GM18951 (cell line): ENCODE results near the gene PDZD2.

Source experiments
- POLR2A ChIP-seq: IDR thresholded peaks from 4 replicates; pipeline ENCODE4 v1.6.1; 2011; ENCODE audit warnings: mild to moderate bottlenecking; ENCODE audit not compliant: insufficient read length, insufficient read depth; ENCODE audit errors: extremely low read depth
- in situ Hi-C: fragments of 300-500 bp; cut with MboI; formaldehyde crosslinking; loops from one replicate; pipeline ENCODE4 v1.12.0; 2022; ENCODE audit warnings: low sequenced_read_pairs, mixed read lengths, inconsistent platforms; ENCODE audit not compliant: unreplicated experiment

PDZD2 gene

DNA sequence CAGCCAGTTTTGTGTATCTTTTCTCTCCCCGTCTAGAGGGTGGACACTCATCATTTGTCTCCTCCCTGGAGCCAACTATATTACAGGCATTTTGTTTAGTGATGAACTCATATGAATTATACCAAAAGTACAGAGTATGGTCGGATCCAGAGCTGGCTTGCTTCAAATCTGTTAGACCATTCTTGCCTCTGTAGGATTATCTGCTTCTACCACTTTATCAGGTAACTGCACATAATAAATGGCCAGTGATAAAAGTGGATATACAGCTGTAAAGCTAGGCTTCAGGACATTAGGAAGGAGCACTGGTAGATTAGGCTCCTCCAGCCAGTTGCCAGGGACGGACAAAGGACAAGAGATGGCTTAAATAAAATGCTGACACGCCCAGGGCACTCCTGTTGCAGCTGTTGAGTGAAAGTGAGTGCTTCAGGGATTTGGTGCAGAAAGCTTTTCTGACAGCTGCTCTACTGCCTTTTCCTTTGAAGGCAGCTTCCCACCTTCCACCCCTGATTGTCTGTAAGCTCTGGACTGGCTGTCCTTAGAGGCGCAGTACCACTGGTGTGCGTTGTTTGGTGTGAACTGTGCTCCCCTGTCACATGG lies 259.2 kb downstream of the PDZD2 start:
- in situ Hi-C loops, result no loop called here

DNA sequence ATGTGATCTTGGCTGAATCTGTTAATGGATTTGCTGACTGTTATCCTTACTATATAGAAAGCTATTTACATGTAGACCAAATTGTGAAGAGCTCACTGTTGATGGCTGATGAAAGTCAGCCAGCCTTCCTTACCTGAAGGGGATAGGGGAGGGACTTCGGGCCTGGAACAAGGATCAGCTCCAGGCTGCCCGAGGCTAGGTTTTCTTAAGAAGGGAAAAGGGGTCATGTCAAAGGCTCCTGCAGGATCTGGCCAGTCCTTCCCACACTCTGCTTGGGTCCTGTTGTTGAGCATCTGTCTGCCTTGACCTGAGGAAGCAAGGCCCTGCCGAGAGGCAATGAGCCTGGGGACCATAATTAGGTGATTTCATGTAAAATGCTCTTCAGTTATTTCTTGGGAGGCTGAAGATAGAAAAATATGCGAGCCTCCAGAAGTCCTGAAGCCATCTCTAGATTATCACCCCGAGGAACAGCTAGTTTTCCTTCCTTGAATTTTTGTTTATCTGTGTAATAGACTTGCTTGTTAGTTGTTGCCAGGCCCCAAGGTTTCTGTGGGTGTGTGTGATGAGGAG lies 261.4 kb downstream of the PDZD2 start:
- TF ChIP-seq POLR2A, result no peak
- in situ Hi-C loops, result no loop called here

More for the DNA sequence above, 259.2 kb downstream of the PDZD2 start:
- TF ChIP-seq POLR2A, result no peak

DNA sequence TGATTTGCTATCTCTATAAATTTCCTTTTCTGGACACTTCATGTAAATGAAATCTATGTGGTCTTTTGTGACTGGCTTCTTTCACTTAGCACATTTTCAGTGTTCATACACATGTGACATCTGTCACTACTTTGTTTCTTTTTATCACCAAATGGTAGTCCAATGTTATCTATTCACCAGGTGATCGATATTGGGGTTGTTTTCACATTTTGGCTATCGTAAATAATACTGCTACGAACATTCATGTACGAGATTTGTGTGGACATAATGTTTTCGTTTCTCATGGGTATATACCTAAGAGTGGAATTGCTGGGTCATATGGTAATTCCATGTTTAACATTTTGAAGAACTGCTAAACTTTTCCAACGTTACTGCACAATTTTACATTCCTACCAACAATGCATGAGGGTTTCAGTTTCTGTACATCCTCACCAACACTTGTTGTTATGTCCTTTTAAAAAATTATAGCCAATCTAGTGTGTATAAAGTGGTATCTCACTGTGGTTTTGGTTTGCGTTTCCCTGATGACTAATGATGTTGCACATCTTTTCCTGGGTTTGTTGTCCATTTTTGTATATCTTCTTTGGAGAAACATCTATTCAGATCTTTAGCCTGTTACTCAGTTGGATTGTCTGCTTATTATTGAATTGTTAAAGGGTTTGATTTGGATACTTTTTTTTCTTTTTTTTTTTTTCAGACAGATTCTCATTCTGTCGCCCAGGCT lies 263.0 kb downstream of the PDZD2 start:
- no peak for TF ChIP-seq POLR2A
- in situ Hi-C loops, result no loop called here

DNA sequence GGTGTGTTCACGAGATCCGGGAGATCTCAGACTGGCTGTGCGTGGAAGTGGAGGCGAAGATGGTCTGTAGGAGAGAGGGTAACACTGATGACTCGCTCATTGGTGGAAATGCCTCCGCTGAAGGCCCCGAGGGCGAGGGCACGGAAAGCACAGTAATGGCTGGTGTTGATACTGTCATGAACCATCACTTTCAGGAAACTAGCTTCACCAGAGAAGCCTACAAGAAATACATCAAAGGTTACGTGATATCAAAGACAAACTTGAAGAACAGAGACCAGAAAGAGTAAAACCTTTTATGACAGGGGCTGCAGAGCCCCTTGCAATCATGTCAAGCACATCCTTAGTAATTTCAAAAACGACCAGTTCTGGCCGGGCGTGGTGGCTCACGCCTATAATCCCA lies 269.5 kb downstream of the PDZD2 start:
- no peak for TF ChIP-seq POLR2A
- in situ Hi-C loops, result no loop called here

DNA sequence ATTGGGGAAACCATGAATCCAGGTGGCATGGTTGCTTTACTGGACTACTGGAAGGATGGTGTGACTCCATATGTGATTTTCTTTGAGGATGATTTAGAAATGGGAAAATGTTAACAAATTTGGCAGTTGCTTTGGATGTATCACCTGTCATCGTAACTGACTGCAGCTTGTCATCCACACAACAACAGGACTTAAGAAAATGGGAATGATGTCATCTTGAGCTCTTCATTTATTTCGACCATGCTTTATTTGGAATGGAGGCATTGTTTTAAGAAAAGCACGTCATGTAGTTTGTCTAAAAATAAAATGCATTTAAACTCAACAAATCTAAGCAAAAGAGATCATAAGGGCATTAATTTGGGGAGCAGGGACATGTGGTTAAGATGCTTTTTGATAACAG lies 270.1 kb downstream of the PDZD2 start:
- in situ Hi-C loops, result no loop called here
- no peak for TF ChIP-seq POLR2A

DNA sequence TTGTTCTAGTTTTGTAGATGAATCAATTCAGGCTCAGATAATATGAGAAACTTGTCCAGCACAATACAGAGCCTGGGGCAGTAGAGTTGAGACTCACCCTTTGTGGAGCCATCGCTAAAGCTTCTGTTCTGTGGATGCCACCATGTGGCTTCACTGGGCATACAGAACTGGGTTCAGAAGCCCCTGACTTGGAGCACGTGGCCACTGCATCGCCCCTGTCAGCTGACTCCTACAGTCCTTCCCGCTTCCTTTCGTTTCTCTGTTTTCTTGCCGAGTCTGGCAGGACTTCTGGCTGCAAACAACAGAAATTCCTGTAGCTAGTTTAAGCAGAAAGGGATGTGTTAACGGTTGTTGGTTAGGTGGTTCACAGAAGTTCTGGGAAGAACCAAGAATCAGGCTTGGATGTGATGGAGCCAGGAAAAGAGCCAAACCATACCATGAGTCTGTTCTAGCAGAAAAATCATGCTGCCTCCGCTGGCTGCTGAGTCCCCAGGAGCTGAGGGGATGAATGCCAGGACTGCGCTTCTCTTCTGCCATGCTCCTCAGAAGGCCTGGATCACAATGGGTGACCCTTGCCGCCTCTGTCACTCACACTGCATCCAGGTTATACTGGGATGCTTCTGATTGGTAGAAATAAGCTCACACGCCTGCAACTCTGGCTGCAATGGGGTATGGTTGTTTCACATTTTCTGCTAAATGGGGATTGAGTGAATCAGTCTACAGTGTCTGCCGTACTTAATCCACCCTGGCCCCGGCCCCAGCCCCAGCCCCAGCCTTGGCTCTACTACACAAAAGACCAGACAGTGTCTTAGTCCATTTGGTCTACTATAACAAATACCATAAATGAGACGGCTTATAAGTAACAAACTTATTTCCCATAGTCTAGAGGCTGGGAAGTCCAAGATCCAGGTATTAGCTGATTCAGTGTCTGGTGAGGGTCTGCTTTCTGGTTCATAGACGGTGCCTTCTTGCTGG lies 272.6 kb downstream of the PDZD2 start:
- in situ Hi-C loops, result no loop called here
- TF ChIP-seq POLR2A, result no peak

DNA sequence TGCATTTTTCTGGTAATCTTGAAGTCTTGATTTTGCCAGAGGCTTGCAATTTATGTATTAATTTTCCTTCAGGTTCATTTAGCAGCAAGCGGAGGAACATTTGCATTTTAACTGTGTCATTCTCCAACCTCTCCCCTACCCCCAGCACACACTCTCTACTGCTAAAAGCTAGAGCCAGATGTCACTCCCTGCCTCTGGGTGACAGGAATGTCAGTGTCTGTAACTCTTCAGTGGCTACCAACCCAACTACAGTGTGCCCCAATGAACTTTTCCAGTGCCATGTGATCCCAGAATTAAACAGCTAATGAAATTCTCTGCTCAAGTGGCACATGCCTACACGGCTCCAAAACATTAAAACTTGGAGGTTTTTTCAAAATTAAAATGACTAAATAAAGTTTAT lies 274.9 kb downstream of the PDZD2 start:
- in situ Hi-C loops, result no loop called here
- TF ChIP-seq POLR2A, result no peak

DNA sequence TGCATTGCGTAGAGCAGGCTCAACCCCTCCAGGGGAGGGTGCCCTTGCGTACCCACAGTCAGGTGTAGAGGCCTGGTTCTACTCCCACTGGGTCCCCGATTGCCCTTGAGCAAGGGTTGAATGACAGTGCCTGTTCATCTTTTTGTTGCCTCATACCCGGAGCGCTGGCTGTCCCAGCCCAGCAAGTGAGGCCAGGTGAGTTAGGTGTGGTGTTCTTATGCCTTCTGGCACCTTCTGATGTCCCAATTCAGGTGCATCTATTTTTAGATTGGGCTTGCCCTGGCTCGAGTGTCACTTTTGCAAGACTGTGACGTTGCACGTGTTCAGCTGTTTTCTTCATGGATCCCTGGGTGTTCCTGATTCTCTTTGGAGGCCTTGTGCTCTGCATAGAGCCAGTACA lies 277.4 kb downstream of the PDZD2 start:
- no peak for TF ChIP-seq POLR2A

DNA sequence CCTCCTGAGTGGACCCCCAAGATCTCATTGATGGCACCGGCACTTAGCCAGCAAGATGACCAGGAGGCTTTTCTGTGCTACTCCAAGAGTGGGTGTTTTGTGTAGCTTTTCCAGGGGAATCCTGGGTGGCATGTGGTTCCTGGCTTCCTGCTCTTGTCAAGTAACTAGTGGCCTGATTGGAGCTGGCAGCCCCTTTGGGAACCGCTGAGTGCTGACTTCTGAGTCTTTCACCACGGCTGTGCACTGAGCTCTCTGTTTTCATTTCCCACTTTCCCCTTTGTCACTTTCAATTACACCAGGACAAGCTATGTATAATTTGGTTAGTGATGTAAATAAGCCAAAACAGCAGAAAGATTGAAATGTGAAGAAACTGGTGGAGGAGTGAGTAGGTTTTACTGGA lies 279.8 kb downstream of the PDZD2 start:
- TF ChIP-seq POLR2A, result no peak
- in situ Hi-C loops, result no loop called here

More for the DNA sequence above, 277.4 kb downstream of the PDZD2 start:
- in situ Hi-C loops, result no loop called here

DNA sequence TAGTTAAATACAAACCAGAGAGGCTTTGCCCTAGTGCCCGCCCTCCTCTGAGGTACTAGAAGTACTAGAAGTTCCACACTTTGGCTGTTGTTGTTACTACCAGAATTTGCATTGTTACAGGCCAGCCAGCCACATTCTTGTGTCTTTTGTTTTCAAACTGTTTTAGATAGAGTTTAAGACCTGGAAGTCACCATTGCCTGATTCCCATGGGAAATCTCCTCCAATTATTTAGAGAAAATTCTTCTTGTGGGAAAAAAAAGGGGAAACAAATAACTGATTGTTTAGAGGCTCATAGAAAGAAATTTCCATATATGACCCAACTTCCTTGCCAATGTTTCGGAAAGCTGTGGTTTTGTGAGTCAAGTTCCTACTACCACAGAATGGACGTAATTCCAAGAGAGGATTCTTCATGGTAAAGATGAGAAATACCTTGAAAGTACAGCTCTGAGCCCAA lies 282.9 kb downstream of the PDZD2 start:
- in situ Hi-C loops, result no loop called here

DNA sequence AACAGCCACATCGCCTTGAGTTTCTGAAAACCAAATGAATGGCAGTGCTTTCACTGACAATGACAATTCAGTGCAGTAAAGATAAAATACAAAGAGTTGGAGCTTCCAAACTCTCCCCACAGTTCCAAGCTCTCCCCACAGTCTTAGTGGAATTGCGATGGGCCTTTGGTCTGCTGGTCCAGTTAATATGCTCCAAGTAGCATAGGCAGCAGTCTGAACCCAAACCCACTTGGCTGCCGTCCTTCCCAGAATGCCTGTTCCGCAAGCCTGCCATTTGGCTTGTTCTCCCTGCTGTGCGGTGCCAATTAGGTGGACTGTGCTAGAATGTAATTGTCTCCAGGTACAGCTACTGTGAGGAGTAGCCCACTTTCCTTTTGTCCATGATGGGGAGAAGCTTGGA lies 285.1 kb downstream of the PDZD2 start:
- in situ Hi-C loops, result no loop called here
- TF ChIP-seq POLR2A, result no peak

More for the DNA sequence above, 282.9 kb downstream of the PDZD2 start:
- TF ChIP-seq POLR2A, result no peak

DNA sequence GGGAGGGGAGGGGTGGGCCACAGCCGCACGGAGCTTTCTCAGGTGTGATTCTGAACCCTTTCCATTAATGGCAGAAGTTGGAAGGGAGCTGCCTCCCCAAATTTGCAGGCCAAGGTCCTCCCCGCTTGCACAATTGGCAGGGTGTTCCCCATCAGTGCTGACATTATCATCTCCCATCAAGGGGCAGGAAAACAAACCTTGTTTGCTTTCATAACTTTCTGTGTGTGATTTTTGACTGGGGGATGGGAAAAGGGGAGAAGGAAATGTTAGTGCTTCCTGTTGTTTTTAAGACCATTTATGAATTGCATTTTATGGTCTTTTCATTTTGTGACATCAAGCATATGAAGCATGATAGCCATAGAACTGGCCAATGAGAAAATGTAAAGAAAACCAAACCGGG lies 292.9 kb downstream of the PDZD2 start:
- no peak for TF ChIP-seq POLR2A
- in situ Hi-C loops, result no loop called here

DNA sequence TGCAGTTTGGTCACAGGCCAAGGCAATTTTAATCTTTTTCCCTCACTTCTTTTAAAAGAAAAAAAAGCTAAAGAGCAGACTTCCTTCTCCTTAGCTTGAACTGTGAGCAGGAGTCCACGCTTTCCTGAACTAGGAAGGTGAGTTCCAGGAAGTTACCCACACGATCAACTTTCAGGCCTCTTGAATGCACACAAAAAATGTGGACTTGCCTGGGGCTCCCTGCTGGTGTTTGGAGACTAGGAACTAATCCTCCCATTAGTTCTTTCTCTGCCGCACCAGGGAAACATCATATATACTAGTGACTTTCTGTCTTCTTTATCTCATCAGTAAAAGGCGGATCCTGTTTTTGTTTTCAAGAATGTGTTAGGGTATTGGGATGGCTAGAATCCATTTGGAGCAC lies 295.2 kb downstream of the PDZD2 start:
- in situ Hi-C loops, result no loop called here
- no peak for TF ChIP-seq POLR2A
